Activated B cell treated with CpG ODN at 0.5 μM for 24 hours (primary cell): Measurements from ENCODE around the gene PLEKHG7. TPM values are rescaled to one million over a fixed set of nuclear protein-coding genes. Genes with fewer than 3 reads are reported as not detected.
A peak's percentile ranks its signal among the peaks of the same experiment; 100 is the strongest.

Experiments
- ATAC-seq: fragments of 200-7000 bp; cut with Tn5 transposase; one replicate; pipeline ENCODE4 v1.10.0; 2021; ENCODE audit warnings: low read depth, mild to moderate bottlenecking, moderate library complexity
- CTCF ChIA-PET: fragments of 350-600 bp; sonication (Branson Sonifier 250); formaldehyde crosslinking; loops from one replicate; lab custom pipeline; 2021; ENCODE audit warnings: antibody characterized with exemption; lab: Charles Lee
- POLR2A ChIA-PET: fragments of 350-600 bp; sonication (Branson Sonifier 250); formaldehyde crosslinking; loops from one replicate; lab custom pipeline; 2021; ENCODE audit warnings: antibody characterized with exemption; lab: Charles Lee
- DNase-seq: peaks from one replicate; pipeline ENCODE4 v3.0.0; 2022
- H3K27ac Mint-ChIP-seq: one replicate; pipeline ENCODE4 v1.8.0; 2020; ENCODE audit warnings: mixed read lengths
- H3K27me3 Mint-ChIP-seq: one replicate; pipeline ENCODE4 v1.8.0; 2021; ENCODE audit warnings: mixed read lengths
- H3K36me3 Mint-ChIP-seq: one replicate; pipeline ENCODE4 v1.8.0; 2021; ENCODE audit warnings: low read depth, mixed read lengths
- H3K4me1 Mint-ChIP-seq: one replicate; pipeline ENCODE4 v1.8.0; 2021; ENCODE audit warnings: mixed read lengths
- H3K4me3 Mint-ChIP-seq: one replicate; pipeline ENCODE4 v1.8.0; 2020; ENCODE audit warnings: mild to moderate bottlenecking, mixed read lengths
- H3K9me3 Mint-ChIP-seq: one replicate; pipeline ENCODE4 v1.8.0; 2020; ENCODE audit warnings: mixed read lengths
- intact Hi-C: fragments of 100-400 bp; cut with micrococcal nuclease; formaldehyde crosslinking; loops from one replicate; pipeline ENCODE4 v1.15.1; 2024
- total RNA-seq: library from RNA; stranded (reverse); gene quantifications from 2 replicates; pipeline ENCODE4 v1.2.3, GENCODE V29; 2022
- TF ChIP-seq, protein P1 (sequence below): fragments of 200-600 bp; IDR thresholded peaks from one replicate; pipeline ENCODE4 v1.8.0; 2022; ENCODE audit warnings: antibody characterized with exemption, mild to moderate bottlenecking

PLEKHG7 gene
- total RNA-seq, 1 donor from 2014 or later, result 3.4 TPM

GRCh38 chr12:92703786-92704185 lies 997 bp downstream of the PLEKHG7 start:
- Mint-ChIP-seq H3K4me3 (peak overlapping the region; percentile 75), H3K9me3 (no peaks in the 10 kb centered on the region), H3K36me3 (peaks cover 23% of the 10 kb centered on the region), H3K4me1 (peaks cover 38% of the 10 kb centered on the region), H3K27me3 (no peaks in the 10 kb centered on the region), H3K27ac (peak overlapping the region; percentile 74)
- ATAC-seq (no peak), DNase-seq (no peak)
- TF ChIP-seq, protein P1, sequence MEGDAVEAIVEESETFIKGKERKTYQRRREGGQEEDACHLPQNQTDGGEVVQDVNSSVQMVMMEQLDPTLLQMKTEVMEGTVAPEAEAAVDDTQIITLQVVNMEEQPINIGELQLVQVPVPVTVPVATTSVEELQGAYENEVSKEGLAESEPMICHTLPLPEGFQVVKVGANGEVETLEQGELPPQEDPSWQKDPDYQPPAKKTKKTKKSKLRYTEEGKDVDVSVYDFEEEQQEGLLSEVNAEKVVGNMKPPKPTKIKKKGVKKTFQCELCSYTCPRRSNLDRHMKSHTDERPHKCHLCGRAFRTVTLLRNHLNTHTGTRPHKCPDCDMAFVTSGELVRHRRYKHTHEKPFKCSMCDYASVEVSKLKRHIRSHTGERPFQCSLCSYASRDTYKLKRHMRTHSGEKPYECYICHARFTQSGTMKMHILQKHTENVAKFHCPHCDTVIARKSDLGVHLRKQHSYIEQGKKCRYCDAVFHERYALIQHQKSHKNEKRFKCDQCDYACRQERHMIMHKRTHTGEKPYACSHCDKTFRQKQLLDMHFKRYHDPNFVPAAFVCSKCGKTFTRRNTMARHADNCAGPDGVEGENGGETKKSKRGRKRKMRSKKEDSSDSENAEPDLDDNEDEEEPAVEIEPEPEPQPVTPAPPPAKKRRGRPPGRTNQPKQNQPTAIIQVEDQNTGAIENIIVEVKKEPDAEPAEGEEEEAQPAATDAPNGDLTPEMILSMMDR, result no peak
- ChIA-PET CTCF (no interaction called here), POLR2A (no interaction called here)
- intact Hi-C loops, result loop anchor here (1.0 to 10.0 kb wide), 2 partner anchors 109 to 241 kb away; no protein-coding TSS in a partner anchor

- CTCF ChIA-PET, result no interaction called here
- H3K4me3 Mint-ChIP-seq, result no peak overlapping the region
- intact Hi-C loops, result loop anchor here (10.0 kb wide), 1 partner anchor 238 kb away; no protein-coding TSS in a partner anchor
- POLR2A ChIA-PET, result interaction anchor here (0.6 kb wide), 1 partner anchor 35 kb away, joined by 3 read pairs; no protein-coding TSS in a partner anchor
- no peak for ATAC-seq
- no peak for DNase-seq
- peaks cover 36% of the 10 kb centered on the region for H3K36me3 Mint-ChIP-seq
- H3K4me1 Mint-ChIP-seq, result peaks cover 36% of the 10 kb centered on the region
- H3K27ac Mint-ChIP-seq, result peak overlapping the region; percentile 26
- no peaks in the 10 kb centered on the region for H3K27me3 Mint-ChIP-seq
- no peaks in the 10 kb centered on the region for H3K9me3 Mint-ChIP-seq
- TF ChIP-seq, protein P1, result no peak
These were observed 3.8 kb downstream of the PLEKHG7 start for GRCh38 chr12:92706594-92706993.

- no peak overlapping the region for H3K27ac Mint-ChIP-seq
- H3K4me3 Mint-ChIP-seq, result no peak overlapping the region
- ChIA-PET CTCF (no interaction called here), POLR2A (no interaction called here)
- H3K36me3 Mint-ChIP-seq, result peaks cover 36% of the 10 kb centered on the region
- no peak for ATAC-seq
- DNase-seq, result no peak
- peaks cover 23% of the 10 kb centered on the region for H3K4me1 Mint-ChIP-seq
- H3K9me3 Mint-ChIP-seq, result no peaks in the 10 kb centered on the region
- intact Hi-C loops, result loop anchor here (10.0 kb wide), 1 partner anchor 237 kb away; no protein-coding TSS in a partner anchor
- TF ChIP-seq, protein P1, result no peak
- H3K27me3 Mint-ChIP-seq, result no peaks in the 10 kb centered on the region
These were observed 5.1 kb downstream of the PLEKHG7 start for GRCh38 chr12:92707926-92708325.

- DNase-seq, result no peak
- H3K4me3 Mint-ChIP-seq, result no peak overlapping the region
- ChIA-PET POLR2A (no interaction called here), CTCF (no interaction called here)
- H3K27me3 Mint-ChIP-seq, result no peaks in the 10 kb centered on the region
- H3K4me1 Mint-ChIP-seq, result no peaks in the 10 kb centered on the region
- ATAC-seq, result no peak
- intact Hi-C loops, result no loop called here
- no peaks in the 10 kb centered on the region for H3K9me3 Mint-ChIP-seq
- TF ChIP-seq, protein P1, result no peak
- H3K27ac Mint-ChIP-seq, result no peak overlapping the region
- H3K36me3 Mint-ChIP-seq, result peaks cover 20% of the 10 kb centered on the region
These were observed 12.8 kb downstream of the PLEKHG7 start for GRCh38 chr12:92715625-92716024.

GRCh38 chr12:92717202-92717601 lies 14.4 kb downstream of the PLEKHG7 start:
- TF ChIP-seq, protein P1, result no peak
- DNase-seq (no peak), ATAC-seq (no peak)
- Mint-ChIP-seq H3K4me3 (no peak overlapping the region), H3K27me3 (no peaks in the 10 kb centered on the region), H3K9me3 (no peaks in the 10 kb centered on the region), H3K27ac (no peak overlapping the region), H3K36me3 (peaks cover 25% of the 10 kb centered on the region), H3K4me1 (no peaks in the 10 kb centered on the region)
- POLR2A ChIA-PET, result no interaction called here
- intact Hi-C loops, result no loop called here
- CTCF ChIA-PET, result no interaction called here
